Measurements from ENCODE around the gene BST1. TPM values are rescaled to one million over a fixed set of nuclear protein-coding genes. Genes with fewer than 3 reads are reported as not detected.

The BST1 gene
- total and polyA plus RNA-seq, 2 of the 8 experiments (the other 6 are each of a cell fraction or from before 2014, with no cell fraction given) = 0.52 to 0.54 TPM

GRCh38 chr4:15690020-15690809, 12.7 kb upstream of the BST1 start:
- no peak overlapping the region for H3K56ac ChIP-seq (replicated peaks; ENCODE audit: insufficient read length, low read depth, low read length)
- no peaks in the 10 kb centered on the region for H3K9me3 ChIP-seq (ENCODE audit: insufficient read depth in 2 of 2, low read depth in 1 of 2, low read length in 1 of 2)
- peaks cover 2 to 22% (median 7%) of the 10 kb centered on the region in 4 experiments; a peak in 5 of 8 replicates for H3K36me3 ChIP-seq (ENCODE audit: control insufficient read depth in 2 of 4, insufficient read depth in 4 of 4, low read length in 3 of 4)
- peak; percentile 81 for TF ChIP-seq JUND (IDR thresholded peaks at IDR 0.05; ENCODE audit: low read length)
- no peak; the same call in 1 of the 2 replicates for TF ChIP-seq SP1 (IDR thresholded peaks at IDR 0.05; ENCODE audit: low read depth, low read length)
- TF ChIP-seq, protein P1, sequence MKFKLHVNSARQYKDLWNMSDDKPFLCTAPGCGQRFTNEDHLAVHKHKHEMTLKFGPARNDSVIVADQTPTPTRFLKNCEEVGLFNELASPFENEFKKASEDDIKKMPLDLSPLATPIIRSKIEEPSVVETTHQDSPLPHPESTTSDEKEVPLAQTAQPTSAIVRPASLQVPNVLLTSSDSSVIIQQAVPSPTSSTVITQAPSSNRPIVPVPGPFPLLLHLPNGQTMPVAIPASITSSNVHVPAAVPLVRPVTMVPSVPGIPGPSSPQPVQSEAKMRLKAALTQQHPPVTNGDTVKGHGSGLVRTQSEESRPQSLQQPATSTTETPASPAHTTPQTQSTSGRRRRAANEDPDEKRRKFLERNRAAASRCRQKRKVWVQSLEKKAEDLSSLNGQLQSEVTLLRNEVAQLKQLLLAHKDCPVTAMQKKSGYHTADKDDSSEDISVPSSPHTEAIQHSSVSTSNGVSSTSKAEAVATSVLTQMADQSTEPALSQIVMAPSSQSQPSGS (IDR thresholded peaks at IDR 0.05; ENCODE audit: low read length) = peak; percentile 36; the same call in 1 of the 2 replicates
- TF ChIP-seq BRCA1 (IDR thresholded peaks at IDR 0.05; ENCODE audit: low read depth, low read length) = no peak
- TF ChIP-seq POLR2A (IDR thresholded peaks at IDR 0.05; ENCODE audit: control extremely low read depth in 1 of 2, low read depth in 2 of 2, low read length in 2 of 2) = peak in 1 of 2 experiments; percentile 58; a peak in 1 of 3 replicates
- no peak for TF ChIP-seq CHD1 (IDR thresholded peaks at IDR 0.05; ENCODE audit: low read depth, low read length)
- TF ChIP-seq JUN (IDR thresholded peaks at IDR 0.05; ENCODE audit: low read depth, low read length) = peak; percentile 93
- 0 out of 4 replicates have a peak, but pooled peaks of 1 of the 2 experiments have one; percentile 42 for TF ChIP-seq HDAC2 (IDR thresholded peaks at IDR 0.05; ENCODE audit: borderline replicate concordance in 1 of 2, low read depth in 2 of 2, low read length in 2 of 2)
- TF ChIP-seq TEAD4 (IDR thresholded peaks at IDR 0.05; ENCODE audit: low read depth, low read length) = peak; percentile 86
- no peak for TF ChIP-seq KDM1A (IDR thresholded peaks at IDR 0.05; ENCODE audit: borderline replicate concordance, low read length)
- 53% methylated on average over 7 of the region's 7 CpGs; no CpG with 5 or more reads in 1 of the 2 experiments for WGBS, 2 experiments (ENCODE audit: extremely low coverage in 1 of 2, insufficient coverage in 1 of 2, insufficient read length in 1 of 2, insufficient replicate concordance in 2 of 2, low coverage in 1 of 2, low lambda C conversion rate in 2 of 2, missing lambda C conversion rate in 1 of 2)
- no peak overlapping the region; the same call in 1 of the 2 replicates for H2BK12ac ChIP-seq (ENCODE audit: low read depth, low read length)
- no peak overlapping the region for H2BK120ac ChIP-seq (replicated peaks; ENCODE audit: low read depth, low read length)
- CTCF ChIA-PET (ENCODE audit: partially characterized antibody) = no interaction called here
- H3K18ac ChIP-seq (ENCODE audit: extremely low read depth, low read length) = no peak overlapping the region; the same call in 1 of the 2 replicates
- no peak overlapping the region for H4K8ac ChIP-seq (ENCODE audit: extremely low read depth, insufficient read depth, low read length)
- no peak overlapping the region for H4K5ac ChIP-seq (ENCODE audit: insufficient read length, low read depth, low read length)
- no peaks in the 10 kb centered on the region for H4K20me1 ChIP-seq (replicated peaks in 1 of 2; ENCODE audit: control insufficient read depth in 1 of 2, insufficient read depth in 2 of 2, low read length in 2 of 2)
- no peak overlapping the region for H3K4ac ChIP-seq (replicated peaks; ENCODE audit: insufficient read length, low read depth, low read length)
- H2BK20ac ChIP-seq (ENCODE audit: low read length) = no peak overlapping the region
- no peak for DNase-seq (ENCODE audit: low read depth in 1 of 2, low spot score in 2 of 2)
- H3K23me2 ChIP-seq (ENCODE audit: low read depth, low read length) = no peaks in the 10 kb centered on the region
- H3K79me2 ChIP-seq (ENCODE audit: control insufficient read depth in 1 of 2, insufficient read depth in 2 of 2, low read length in 2 of 2) = 0 out of 4 replicates have a peak, but pooled peaks cover 0 to under 1% of the 10 kb centered on the region in 2 experiments
- peak overlapping the region in 1 of 4 experiments; percentile 1; a peak in 1 of 8 replicates for H3K4me3 ChIP-seq (ENCODE audit: extremely low read depth in 1 of 4, insufficient read depth in 2 of 4, low read depth in 3 of 4, low read length in 4 of 4)
- no peak overlapping the region for H2BK5ac ChIP-seq (ENCODE audit: low read depth, low read length)
- H2BK15ac ChIP-seq (ENCODE audit: low read length) = no peak overlapping the region
- no peak overlapping the region for H2AFZ ChIP-seq (ENCODE audit: low read length)
- H3K4me1 ChIP-seq (replicated peaks in 1 of 4; ENCODE audit: control insufficient read depth in 3 of 4, insufficient read depth in 4 of 4, low read length in 3 of 4) = peaks cover 0 to 10% (median 3%) of the 10 kb centered on the region in 4 experiments; a peak in 4 of 7 replicates
- peak overlapping the region; percentile 4; the same call in 1 of the 2 replicates for H3K27ac ChIP-seq (ENCODE audit: low read depth, low read length)
- no peak overlapping the region for H4K91ac ChIP-seq (replicated peaks; ENCODE audit: insufficient read length, low read length)
- H2AK5ac ChIP-seq (ENCODE audit: low read depth, low read length) = no peak overlapping the region; the same call in 1 of the 2 replicates
- no peak overlapping the region for H3K9ac ChIP-seq (replicated peaks in 1 of 4; ENCODE audit: extremely low read depth in 1 of 4, low read depth in 3 of 4, low read length in 3 of 4)
- no peak overlapping the region for H3K14ac ChIP-seq (ENCODE audit: insufficient read length)
- POLR2A ChIA-PET (ENCODE audit: partially characterized antibody) = interaction anchor here (1.6 to 4.5 kb wide), 2 partner anchors 9 to 34 kb away, joined by 4 to 27 read pairs; partner anchors contain the start of gene FAM200B
- peak; percentile 63 for FAIRE-seq
- no peaks in the 10 kb centered on the region for H3K27me3 ChIP-seq (replicated peaks in 1 of 4; ENCODE audit: control insufficient read depth in 3 of 4, extremely low read depth in 1 of 4, insufficient read depth in 3 of 4, low read length in 3 of 4)
- H3K23ac ChIP-seq (ENCODE audit: insufficient read length) = no peak overlapping the region
- peak overlapping the region in 1 of 2 experiments; percentile 29; a peak in 2 of 4 replicates for H3K4me2 ChIP-seq (ENCODE audit: insufficient read depth in 1 of 2, low read depth in 2 of 2, low read length in 2 of 2)
- H3K79me1 ChIP-seq (ENCODE audit: low read depth, low read length) = no peaks in the 10 kb centered on the region
